GM23248 (cell line): ENCODE measurements around the gene SPATA24.

Source experiments
- EZH2 ChIP-seq: fragments of 200-600 bp; sonication (generic); IDR thresholded peaks from 2 replicates; pipeline ENCODE4 v1.6.1; 2018; ENCODE audit warnings: antibody characterized with exemption, mild to moderate bottlenecking; ENCODE audit not compliant: insufficient read depth, poor library complexity, severe bottlenecking
- EZH2phosphoT487 ChIP-seq: fragments of 200-600 bp; sonication (generic); IDR thresholded peaks from 2 replicates; pipeline ENCODE4 v1.6.1; 2018; ENCODE audit warnings: antibody characterized with exemption, moderate library complexity, mild to moderate bottlenecking, low read depth; ENCODE audit not compliant: insufficient read depth

DNA sequence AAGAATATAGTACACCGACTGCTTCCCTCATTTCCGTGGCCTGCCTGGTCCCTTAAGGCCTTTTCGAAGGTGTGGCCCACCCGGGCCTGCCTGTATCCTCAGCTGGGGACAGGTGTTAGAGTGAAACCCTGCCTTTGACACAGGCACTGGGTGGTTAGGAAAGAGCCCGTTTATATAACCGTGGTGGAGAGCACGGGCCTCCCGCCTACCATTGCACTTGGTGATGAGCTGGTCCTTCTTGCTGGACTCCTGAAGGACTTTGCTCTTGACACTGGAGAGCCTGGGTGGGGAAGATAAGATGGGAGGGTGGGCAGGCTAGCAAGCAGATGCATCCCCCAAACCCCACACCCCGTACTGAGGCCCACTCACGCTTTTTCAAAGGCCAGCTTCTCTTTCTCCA lies 2.3 kb downstream of the SPATA24 start:
- TF ChIP-seq EZH2 (no peak), EZH2phosphoT487 (no peak)
